ENCODE data around the gene STRADB.

DNA sequence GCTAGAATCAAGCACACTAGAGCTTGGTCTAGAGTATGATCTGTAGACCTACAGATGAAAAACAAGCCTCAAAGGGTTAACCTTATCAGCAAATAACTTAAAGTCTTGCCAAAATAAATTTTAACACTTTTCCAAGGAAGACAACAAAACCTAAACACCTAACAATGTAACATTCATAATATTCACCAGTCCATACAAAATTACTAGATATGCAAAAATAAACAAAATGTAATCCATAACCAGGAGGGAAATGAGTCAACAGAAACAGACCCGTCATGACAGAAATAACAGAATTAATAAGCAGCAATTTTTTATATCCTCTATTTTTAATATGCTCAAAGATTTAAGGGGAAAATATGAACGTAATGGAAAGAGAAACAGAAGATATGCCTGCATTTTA lies 36.4 kb upstream of the STRADB start:
- no peak for TF ChIP-seq EP300 (IDR thresholded peaks at IDR 0.05)
- TF ChIP-seq, protein P1, sequence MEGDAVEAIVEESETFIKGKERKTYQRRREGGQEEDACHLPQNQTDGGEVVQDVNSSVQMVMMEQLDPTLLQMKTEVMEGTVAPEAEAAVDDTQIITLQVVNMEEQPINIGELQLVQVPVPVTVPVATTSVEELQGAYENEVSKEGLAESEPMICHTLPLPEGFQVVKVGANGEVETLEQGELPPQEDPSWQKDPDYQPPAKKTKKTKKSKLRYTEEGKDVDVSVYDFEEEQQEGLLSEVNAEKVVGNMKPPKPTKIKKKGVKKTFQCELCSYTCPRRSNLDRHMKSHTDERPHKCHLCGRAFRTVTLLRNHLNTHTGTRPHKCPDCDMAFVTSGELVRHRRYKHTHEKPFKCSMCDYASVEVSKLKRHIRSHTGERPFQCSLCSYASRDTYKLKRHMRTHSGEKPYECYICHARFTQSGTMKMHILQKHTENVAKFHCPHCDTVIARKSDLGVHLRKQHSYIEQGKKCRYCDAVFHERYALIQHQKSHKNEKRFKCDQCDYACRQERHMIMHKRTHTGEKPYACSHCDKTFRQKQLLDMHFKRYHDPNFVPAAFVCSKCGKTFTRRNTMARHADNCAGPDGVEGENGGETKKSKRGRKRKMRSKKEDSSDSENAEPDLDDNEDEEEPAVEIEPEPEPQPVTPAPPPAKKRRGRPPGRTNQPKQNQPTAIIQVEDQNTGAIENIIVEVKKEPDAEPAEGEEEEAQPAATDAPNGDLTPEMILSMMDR (IDR thresholded peaks at IDR 0.05), result no peak
- TF ChIP-seq POLR2AphosphoS5 (IDR thresholded peaks at IDR 0.05), result no peak
- TF ChIP-seq POLR2A (IDR thresholded peaks at IDR 0.05), result no peak

Data from gastroesophageal sphincter (tissue), 3 donors.